Measurements from ENCODE around the gene TAF11. TPM values are rescaled to one million over a fixed set of nuclear protein-coding genes. Genes with fewer than 3 reads are reported as not detected.
A peak's percentile ranks its signal among the peaks of the same experiment; 100 is the strongest.
"Not testable (repeated sequence)": the region's sequence is repeated elsewhere in the genome, so short reads cannot be mapped to it uniquely, and the experiment has no call there.

Gene TAF11
- total and polyA plus RNA-seq, 11 donors: 14.6 to 75.7 (median 21.8) TPM

- H3K27me3 ChIP-seq: no peaks in the 10 kb centered on the region
- no peaks in the 10 kb centered on the region for H3K9me3 ChIP-seq
- no peak for DNase-seq
- intact Hi-C loops (cut with DNase I): no loop called here
- no peak for TF ChIP-seq POLR2A (IDR thresholded peaks at IDR 0.05)
- TF ChIP-seq CTCF (IDR thresholded peaks at IDR 0.05): no peak
- H3K4me1 ChIP-seq: peaks cover 0 to 5% (median 0%) of the 10 kb centered on the region in 12 donors
- 86 to 100% (median 97%) methylated on average over 1 of the region's 1 CpG for WGBS, 4 donors
- H3K4me3 ChIP-seq: no peak overlapping the region
- peaks cover 0 to 52% (median 23%) of the 10 kb centered on the region in 9 donors for H3K36me3 ChIP-seq
- no peak overlapping the region for H3K27ac ChIP-seq
- ATAC-seq: peak in 1 of 4 donors; percentile 13
Observed at GRCh38 chr6:34851361-34851760, 36.5 kb downstream of the TAF11 start.

DNA sequence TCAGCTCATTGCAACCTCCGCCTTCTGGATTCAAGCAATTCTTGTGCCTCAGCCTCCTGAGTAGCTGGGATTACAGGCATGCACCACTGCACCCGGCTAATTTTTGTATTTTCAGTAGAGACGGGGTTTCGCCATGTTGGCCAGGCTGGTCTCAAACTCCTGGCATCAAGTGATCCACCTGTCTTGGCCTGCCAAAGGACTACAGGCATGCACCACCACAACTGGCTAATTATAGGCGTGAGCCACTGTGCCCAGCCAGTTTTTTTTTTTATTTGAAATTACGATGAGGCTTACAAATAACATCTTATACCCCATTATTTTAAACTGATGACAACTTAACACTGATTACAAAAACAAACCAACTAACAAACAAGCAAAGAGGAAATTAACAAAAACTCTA, 38.8 kb downstream of the TAF11 start:
- H3K27me3 ChIP-seq; H3K4me1 ChIP-seq; intact Hi-C loops (cut with DNase I); H3K27ac ChIP-seq; H3K9me3 ChIP-seq; H3K4me3 ChIP-seq; DNase-seq: not testable (repeated sequence)
- ATAC-seq: peak in 3 of 4 donors; percentile 42 to 62 (median 42)
- H3K36me3 ChIP-seq: peaks cover 0 to 36% (median 11%) of the 10 kb centered on the region in 9 donors
- 70 to 80% (median 76%) methylated on average over 6 of the region's 6 CpGs for WGBS, 4 donors

DNA sequence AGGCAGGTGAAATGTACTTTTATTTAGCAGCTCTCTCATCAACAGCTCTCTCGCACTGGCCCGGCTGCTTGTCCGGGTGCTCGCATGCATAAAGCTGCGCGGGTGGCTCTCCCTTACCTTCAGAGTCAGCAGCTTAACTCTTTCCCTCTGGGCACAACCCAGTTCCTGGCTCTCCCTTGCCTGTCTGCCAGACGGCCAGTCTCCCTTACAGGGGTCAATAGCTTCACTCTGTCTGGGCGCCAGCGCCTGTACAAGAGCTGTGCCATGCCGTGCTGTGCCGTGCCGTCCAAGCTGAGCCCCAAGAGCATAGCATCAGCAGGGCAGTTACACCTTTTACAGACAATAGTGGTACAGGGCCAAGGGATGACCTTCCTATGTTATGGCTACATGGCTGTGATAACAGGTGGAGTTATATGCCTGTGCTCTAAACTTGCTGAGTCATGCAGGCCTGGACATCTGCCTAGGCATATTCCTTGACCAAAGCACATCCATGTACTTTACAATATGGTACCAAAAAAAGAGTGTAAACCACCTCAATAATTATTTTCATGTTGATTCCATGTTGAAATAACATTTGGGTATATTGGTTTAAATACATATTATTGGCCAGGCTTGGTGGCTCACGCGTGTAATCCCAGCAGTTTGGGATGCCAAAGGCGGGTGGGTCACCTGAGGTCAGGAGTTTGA, 48.0 kb downstream of the TAF11 start:
- DNase-seq: no peak

GRCh38 chr6:34837528-34837927, 50.3 kb downstream of the TAF11 start:
- Histone ChIP-seq H3K9me3 (no peaks in the 10 kb centered on the region), H3K27ac (no peak overlapping the region), H3K36me3 (peaks cover 0 to 78% (median 64%) of the 10 kb centered on the region in 9 donors), H3K4me3 (no peak overlapping the region), H3K27me3 (no peaks in the 10 kb centered on the region), H3K4me1 (peaks cover 0 to 21% (median 0%) of the 10 kb centered on the region in 12 donors)
- intact Hi-C loops (cut with DNase I): no loop called here
- TF ChIP-seq POLR2A (IDR thresholded peaks at IDR 0.05) (no peak), CTCF (IDR thresholded peaks at IDR 0.05) (no peak)
- ATAC-seq: no peak
- no peak for DNase-seq

More for the DNA sequence above, 48.0 kb downstream of the TAF11 start:
- peak in 3 of 4 donors; percentile 20 to 51 (median 24) for ATAC-seq
- Histone ChIP-seq H3K27me3 (no peaks in the 10 kb centered on the region), H3K27ac (no peak overlapping the region), H3K9me3 (no peaks in the 10 kb centered on the region), H3K4me1 (peaks cover 0 to 16% (median 0%) of the 10 kb centered on the region in 12 donors), H3K4me3 (no peak overlapping the region), H3K36me3 (peaks cover 0 to 74% (median 56%) of the 10 kb centered on the region in 9 donors)
- intact Hi-C loops (cut with DNase I): no loop called here
- 91 to 98% (median 96%) methylated on average over 15 of the region's 15 CpGs for WGBS, 4 donors
- TF ChIP-seq POLR2A (IDR thresholded peaks at IDR 0.05): no peak
- no peak for TF ChIP-seq CTCF (IDR thresholded peaks at IDR 0.05)

Measured in heart left ventricle (tissue), 16 donors.